Panc1 (cell line): ENCODE data around the gene TEKT3. TPM values are rescaled to one million over a fixed set of nuclear protein-coding genes. Genes with fewer than 3 reads are reported as not detected.

Experiments used
- ATAC-seq: fragments of 200-7000 bp; cut with Tn5 transposase; 2 replicates; pipeline ENCODE4 v1.9.1; 2020; ENCODE audit warnings: mild to moderate bottlenecking, moderate library complexity
- BruUV-seq: library from RNA; stranded (reverse); fragments of 400-500 nt; replicated peaks from 2 replicates; lab custom pipeline; 2021; lab: Mats Ljungman, UMichigan
- CTCF ChIA-PET: fragments of 300-600 bp; sonication (Branson Sonifier 250); formaldehyde crosslinking; loops from one replicate; lab custom pipeline; 2022; ENCODE audit warnings: antibody characterized with exemption; lab: Charles Lee
- POLR2A ChIA-PET: fragments of 300-600 bp; sonication (Branson Sonifier 250); formaldehyde crosslinking; loops from one replicate; lab custom pipeline; 2022; ENCODE audit warnings: antibody characterized with exemption; lab: Charles Lee
- DNase-seq: peaks from one replicate; pipeline ENCODE4 v3.0.0-alpha.2; 2010; ENCODE audit warnings: low read depth, low spot score
- H3K27ac ChIP-seq: 2 replicates; pipeline ENCODE4 v1.5.1; 2011; ENCODE audit warnings: mild to moderate bottlenecking, low read length, inconsistent platforms
- H3K27me3 ChIP-seq: fragments of 200-500 bp; sonication (Bioruptor generic); 2 replicates; pipeline ENCODE4 v1.6.0; 2014; ENCODE audit warnings: low read length, inconsistent platforms; ENCODE audit not compliant: control insufficient read depth, insufficient read depth
- H3K36me3 ChIP-seq: fragments of 200-500 bp; sonication (Bioruptor generic); 2 replicates; pipeline ENCODE4 v1.5.1; 2014; ENCODE audit warnings: inconsistent platforms, mild to moderate bottlenecking, low read length, moderate library complexity; ENCODE audit not compliant: control insufficient read depth, insufficient read depth
- H3K4me1 ChIP-seq: 2 replicates; pipeline ENCODE4 v1.5.1; 2011; ENCODE audit warnings: inconsistent platforms, mild to moderate bottlenecking, low read length, moderate library complexity; ENCODE audit not compliant: control insufficient read depth, insufficient read depth
- H3K4me3 ChIP-seq, 2 experiments: 2 replicates each; pipeline ENCODE4 v1.5.1; 2011 to 2012; ENCODE audit warnings: low read depth in 2 of 2, low read length in 2 of 2, mild to moderate bottlenecking in 2 of 2, inconsistent platforms in 1 of 2, moderate library complexity in 1 of 2
- H3K9me3 ChIP-seq: fragments of 200-500 bp; sonication (Bioruptor generic); 2 replicates; pipeline ENCODE4 v1.5.1; 2014; ENCODE audit warnings: low read depth, mild to moderate bottlenecking, inconsistent platforms, low read length, moderate library complexity; ENCODE audit not compliant: control insufficient read depth, insufficient read depth
- CTCF ChIP-seq: fragments of 450-650 bp; IDR thresholded peaks from 2 replicates; pipeline ENCODE4 v1.5.1; 2017; ENCODE audit warnings: mild to moderate bottlenecking
- POLR2AphosphoS5 ChIP-seq: IDR thresholded peaks from 2 replicates; pipeline ENCODE4 v1.6.1; 2012; ENCODE audit warnings: mild to moderate bottlenecking, low read depth, low read length, moderate library complexity
- REST ChIP-seq, 2 experiments: IDR thresholded peaks; 2 replicates each; pipeline ENCODE4 v1.6.1; 2011 to 2012; ENCODE audit warnings: low read depth in 2 of 2, control low read depth in 1 of 2, low read length in 1 of 2, mild to moderate bottlenecking in 1 of 2, moderate library complexity in 1 of 2; ENCODE audit not compliant: insufficient read depth in 1 of 2
- SIN3A ChIP-seq: IDR thresholded peaks from 2 replicates; pipeline ENCODE4 v1.6.1; 2012; ENCODE audit warnings: low read depth, mild to moderate bottlenecking, low read length, moderate library complexity, borderline replicate concordance; ENCODE audit not compliant: insufficient read depth
- TCF7L2 ChIP-seq: IDR thresholded peaks from 2 replicates; pipeline ENCODE4 v1.6.1; 2011; ENCODE audit warnings: mild to moderate bottlenecking, low read depth, low read length, inconsistent platforms
- in situ Hi-C: cut with HindIII; loops from 2 replicates; pipeline ENCODE4 v1.10.0; 2016; ENCODE audit warnings: low sequenced_read_pairs, low pct_unique_long_range_greater_than_20kb
- intact Hi-C: fragments of 100-400 bp; cut with micrococcal nuclease; formaldehyde crosslinking; loops from one replicate; pipeline ENCODE4 v1.10.0; 2022; ENCODE audit not compliant: unreplicated experiment
- total RNA-seq: library from RNA; stranded (reverse); gene quantifications from one replicate; pipeline ENCODE4 v1.2.1, GENCODE V29; 2021; ENCODE audit not compliant: unreplicated experiment

The TEKT3 gene
- total RNA-seq, 1 experiment from 2014 or later = not detected

GRCh38 chr17:15363702-15364101 lies 22.3 kb upstream of the TEKT3 start:
- ChIA-PET CTCF (no interaction called here), POLR2A (no interaction called here)
- ATAC-seq (no peak), DNase-seq (no peak)
- intact Hi-C loops = no loop called here
- TF ChIP-seq TCF7L2 = no peak
- no peak for TF ChIP-seq CTCF
- TF ChIP-seq POLR2AphosphoS5 = no peak
- TF ChIP-seq REST (IDR thresholded peaks at IDR 0.05; ENCODE audit: insufficient read depth in 1 of 2, low read depth in 2 of 2, low read length in 1 of 2) = no peak
- no peak for TF ChIP-seq SIN3A
- H3K36me3 ChIP-seq = no peaks in the 10 kb centered on the region
- BruUV-seq = no TSS peak
- H3K4me1 ChIP-seq = no peaks in the 10 kb centered on the region
- no peaks in the 10 kb centered on the region for H3K27me3 ChIP-seq
- H3K4me3 ChIP-seq = no peak overlapping the region
- no peaks in the 10 kb centered on the region for H3K9me3 ChIP-seq
- no peak overlapping the region for H3K27ac ChIP-seq
- in situ Hi-C loops = no loop called here

- H3K9me3 ChIP-seq = no peaks in the 10 kb centered on the region
- POLR2A ChIA-PET = no interaction called here
- no peak overlapping the region for H3K4me3 ChIP-seq
- ATAC-seq = no peak
- no peaks in the 10 kb centered on the region for H3K36me3 ChIP-seq
- no peaks in the 10 kb centered on the region for H3K27me3 ChIP-seq
- intact Hi-C loops = no loop called here
- in situ Hi-C loops = no loop called here
- H3K27ac ChIP-seq = no peak overlapping the region
- no TSS peak for BruUV-seq
- no peaks in the 10 kb centered on the region for H3K4me1 ChIP-seq
- CTCF ChIA-PET = no interaction called here
- TF ChIP-seq TCF7L2 = no peak
- TF ChIP-seq POLR2AphosphoS5 = no peak
- no peak for TF ChIP-seq REST (IDR thresholded peaks at IDR 0.05; ENCODE audit: insufficient read depth in 1 of 2, low read depth in 2 of 2, low read length in 1 of 2)
- TF ChIP-seq SIN3A = no peak
- no peak for TF ChIP-seq CTCF
- DNase-seq = no peak
These were observed 20.2 kb upstream of the TEKT3 start for GRCh38 chr17:15361592-15361991.
